GM18511 (cell line): ENCODE results near the gene BCL2L1.
"Not testable (repeated sequence)": the region's sequence is repeated elsewhere in the genome, so short reads cannot be mapped to it uniquely, and the experiment has no call there.

Experiments used
- ATAC-seq: cut with Tn5 transposase; IDR thresholded peaks from one replicate; pipeline ENCODE4 v1.9.1; 2021; ENCODE audit warnings: mild to moderate bottlenecking, moderate library complexity; ENCODE audit not compliant: unreplicated experiment

The BCL2L1 gene

GRCh38 chr20:31677553-31678260 is 45.0 kb downstream of the BCL2L1 start:
- ATAC-seq, result no peak

GRCh38 chr20:31676609-31676989 is 46.1 kb downstream of the BCL2L1 start:
- ATAC-seq, result no peak

- peak; percentile 63 for ATAC-seq
Measured at GRCh38 chr20:31675828-31676608, 46.6 kb downstream of the BCL2L1 start.

- ATAC-seq, result peak; percentile 74
Measured at GRCh38 chr20:31674895-31675827, 47.5 kb downstream of the BCL2L1 start.

- no peak for ATAC-seq
Measured at GRCh38 chr20:31673943-31674463, 48.7 kb downstream of the BCL2L1 start.

GRCh38 chr20:31673435-31673834 is 49.2 kb downstream of the BCL2L1 start:
- ATAC-seq, result no peak

- no peak for ATAC-seq
Measured at GRCh38 chr20:31671324-31671723, 51.3 kb downstream of the BCL2L1 start.

- no peak for ATAC-seq
Measured at GRCh38 chr20:31670371-31671228, 52.1 kb downstream of the BCL2L1 start.

GRCh38 chr20:31669876-31670275 is 52.8 kb downstream of the BCL2L1 start:
- ATAC-seq, result no peak

- not testable (repeated sequence) for ATAC-seq
Measured at GRCh38 chr20:31668944-31669343, 53.7 kb downstream of the BCL2L1 start.

- no peak for ATAC-seq
Measured at GRCh38 chr20:31667315-31668285, 55.1 kb downstream of the BCL2L1 start.

- no peak for ATAC-seq
Measured at GRCh38 chr20:31666258-31667042, 56.2 kb downstream of the BCL2L1 start.

- ATAC-seq, result no peak
Measured at GRCh38 chr20:31665753-31666152, 56.9 kb downstream of the BCL2L1 start.

GRCh38 chr20:31664696-31665354 is 57.8 kb downstream of the BCL2L1 start:
- ATAC-seq, result no peak

GRCh38 chr20:31663838-31664695 is 58.6 kb downstream of the BCL2L1 start:
- ATAC-seq, result no peak

- ATAC-seq, result no peak
Measured at GRCh38 chr20:31663524-31663837, 59.2 kb downstream of the BCL2L1 start.

GRCh38 chr20:31662372-31662854 is 60.3 kb downstream of the BCL2L1 start:
- ATAC-seq, result no peak
